GM18868 (cell line): ENCODE measurements around the gene CLEC3A.
"Not testable (repeated sequence)": the region's sequence is repeated elsewhere in the genome, so short reads cannot be mapped to it uniquely, and the experiment has no call there.

Source experiments
- ATAC-seq: cut with Tn5 transposase; IDR thresholded peaks from one replicate; pipeline ENCODE4 v1.9.1; 2021; ENCODE audit warnings: mild to moderate bottlenecking, moderate library complexity; ENCODE audit not compliant: unreplicated experiment

The CLEC3A gene

DNA sequence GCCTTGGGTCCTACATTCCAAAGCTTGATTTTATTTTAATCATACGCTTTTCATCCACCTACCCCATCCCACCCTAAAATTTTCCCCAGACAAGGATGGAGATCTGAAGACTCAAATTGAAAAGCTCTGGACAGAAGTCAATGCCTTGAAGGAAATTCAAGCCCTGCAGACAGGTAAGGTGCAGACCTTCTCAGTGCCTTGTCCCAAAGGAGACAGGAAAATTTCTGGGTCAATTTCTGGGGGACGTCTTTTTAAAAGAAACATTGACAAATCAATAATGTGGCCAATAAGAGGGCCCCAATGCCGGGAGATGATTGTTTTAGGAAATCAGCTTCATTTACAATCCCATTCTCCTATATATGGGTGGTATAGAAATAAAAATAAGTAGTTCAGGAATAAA, 5.7 kb downstream of the CLEC3A start:
- no peak for ATAC-seq

DNA sequence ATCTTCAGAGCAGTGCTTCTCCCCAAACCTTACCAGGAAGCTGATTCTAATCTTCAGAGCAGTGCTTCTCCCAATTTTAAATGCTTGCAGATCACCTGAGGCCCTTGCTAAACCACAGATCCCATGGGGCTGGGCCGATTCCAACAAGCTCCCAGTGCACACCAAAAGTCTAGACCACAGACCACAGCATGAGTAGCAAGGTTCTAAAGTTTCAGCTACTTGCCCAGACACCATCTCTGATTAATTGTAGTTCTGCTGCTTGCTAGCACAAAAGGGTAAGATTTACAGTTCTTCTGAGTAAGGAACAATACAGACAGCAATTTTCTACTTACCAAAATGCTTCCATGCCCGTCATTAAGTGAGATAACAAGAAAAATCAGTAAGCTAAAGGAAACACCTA, 12.2 kb downstream of the CLEC3A start:
- no peak for ATAC-seq

DNA sequence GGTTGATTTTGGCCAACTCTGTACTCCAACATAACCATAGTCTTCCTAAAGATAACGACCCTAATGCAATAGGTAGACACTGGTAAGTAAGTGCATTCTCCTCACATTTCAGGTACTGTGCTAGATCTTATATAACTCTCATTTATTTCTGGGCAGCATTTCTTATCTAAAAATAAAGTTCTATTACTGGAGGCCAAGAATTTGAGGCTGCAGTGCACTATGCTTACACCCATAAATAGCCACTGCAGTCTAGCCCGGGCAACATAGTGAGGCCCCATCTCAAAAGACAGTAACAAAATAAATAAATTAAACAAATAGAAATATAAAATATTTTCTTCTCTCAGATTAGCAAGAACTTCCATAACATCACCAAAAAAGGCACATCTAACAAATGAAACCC, 12.7 kb downstream of the CLEC3A start:
- ATAC-seq = no peak

DNA sequence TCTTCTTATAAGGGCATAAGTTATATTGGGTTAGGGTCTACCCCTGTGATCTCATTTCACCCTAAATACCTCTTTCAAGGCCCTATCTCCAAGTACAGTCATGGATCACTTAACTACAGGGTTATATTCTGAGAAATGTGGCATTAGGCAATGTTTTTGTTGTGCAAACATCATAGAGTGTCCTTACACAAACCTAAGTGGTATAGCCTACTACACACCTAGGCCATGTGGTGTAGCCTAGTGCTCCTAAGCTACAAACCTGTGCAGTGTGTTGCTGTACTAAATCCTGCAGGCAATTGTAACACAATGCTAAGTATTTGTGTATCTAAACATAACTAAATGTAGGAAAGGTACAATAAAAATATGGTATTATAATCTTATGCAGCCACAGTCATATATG, 18.0 kb downstream of the CLEC3A start:
- ATAC-seq = no peak

DNA sequence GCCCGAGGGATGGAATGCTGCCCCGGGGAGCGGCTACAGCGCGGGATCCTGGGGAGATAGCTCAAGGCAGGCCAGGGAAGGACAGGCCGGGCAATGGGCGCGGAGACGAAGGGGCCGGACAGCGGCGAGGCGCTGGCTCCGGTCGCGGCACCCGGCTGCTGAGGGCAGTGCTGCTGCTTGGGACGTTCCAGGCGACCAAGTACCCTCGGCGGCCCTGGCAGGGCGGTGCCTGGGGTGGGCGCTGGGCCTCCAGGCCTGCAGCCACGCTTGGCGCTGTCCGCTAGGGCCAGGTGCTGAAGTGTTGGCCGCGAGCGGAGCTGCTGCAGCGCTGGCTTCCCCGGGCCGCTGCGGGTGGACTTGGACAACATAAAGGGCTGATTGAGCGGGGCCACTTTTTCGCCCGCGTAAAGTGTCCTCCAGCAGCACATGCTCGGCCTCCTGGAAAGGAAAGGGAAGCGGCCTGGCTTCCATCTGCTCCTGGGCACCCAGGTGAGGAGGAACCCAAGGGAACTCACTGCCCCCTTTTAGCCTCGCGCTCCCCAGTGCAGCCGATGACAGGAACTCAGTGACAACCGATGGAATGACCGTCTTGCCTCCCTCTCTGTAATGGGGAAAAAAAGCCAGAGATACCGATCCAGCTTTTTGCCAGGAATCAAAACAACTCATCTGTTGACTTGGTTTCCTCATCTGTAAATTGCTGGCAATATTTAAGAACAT, 23.7 kb downstream of the CLEC3A start:
- no peak for ATAC-seq

DNA sequence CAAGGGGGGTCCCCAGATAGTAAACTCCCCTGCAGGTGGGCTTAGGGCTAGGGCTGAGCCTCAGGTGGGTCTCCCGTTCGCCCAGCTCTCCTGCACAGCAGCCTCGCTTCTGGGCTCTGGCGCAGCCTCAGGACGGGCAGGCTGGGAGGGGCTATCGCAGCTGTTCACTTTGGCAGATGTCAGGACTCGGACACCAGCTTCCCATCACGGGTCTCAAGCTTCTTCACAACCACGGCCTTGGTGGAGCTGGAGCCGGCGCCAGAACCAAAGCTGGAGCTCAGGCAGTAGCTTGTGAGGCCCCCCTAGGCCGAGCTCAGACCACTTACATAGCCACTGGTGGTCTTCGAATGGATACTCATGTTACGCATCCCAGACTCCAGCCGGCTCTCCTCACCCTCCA, 26.0 kb downstream of the CLEC3A start:
- no peak for ATAC-seq

DNA sequence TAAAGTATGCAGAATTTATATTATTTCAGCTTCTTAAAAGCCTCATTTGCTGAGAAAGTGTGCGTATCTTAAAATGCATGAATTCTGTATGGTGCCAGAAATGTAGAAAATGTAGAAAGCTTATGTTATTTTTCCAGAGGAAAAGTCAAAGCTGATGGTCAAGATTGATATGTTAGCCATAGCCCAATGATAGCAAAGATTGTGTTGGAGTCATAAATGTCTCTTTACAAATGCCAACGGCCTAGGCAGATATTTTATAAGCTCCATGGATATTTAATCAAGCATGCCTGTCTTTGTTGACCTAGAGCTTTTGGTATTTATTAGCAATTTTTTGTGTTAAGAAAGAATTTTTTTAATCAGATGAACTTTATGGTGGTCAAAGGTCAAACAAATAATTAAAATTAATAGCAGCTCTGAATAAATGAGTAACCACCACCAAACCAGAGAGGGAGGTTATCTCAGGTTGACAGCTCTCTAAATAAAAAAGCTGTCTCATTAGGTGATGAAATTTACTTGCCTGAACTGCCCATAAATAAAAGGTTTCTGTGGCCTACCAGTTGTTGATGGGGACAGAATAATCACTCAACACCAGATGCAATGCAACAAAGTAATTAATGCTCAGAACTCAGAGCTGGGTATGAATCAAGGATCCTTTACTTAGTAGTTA, 28.5 kb downstream of the CLEC3A start:
- no peak for ATAC-seq

DNA sequence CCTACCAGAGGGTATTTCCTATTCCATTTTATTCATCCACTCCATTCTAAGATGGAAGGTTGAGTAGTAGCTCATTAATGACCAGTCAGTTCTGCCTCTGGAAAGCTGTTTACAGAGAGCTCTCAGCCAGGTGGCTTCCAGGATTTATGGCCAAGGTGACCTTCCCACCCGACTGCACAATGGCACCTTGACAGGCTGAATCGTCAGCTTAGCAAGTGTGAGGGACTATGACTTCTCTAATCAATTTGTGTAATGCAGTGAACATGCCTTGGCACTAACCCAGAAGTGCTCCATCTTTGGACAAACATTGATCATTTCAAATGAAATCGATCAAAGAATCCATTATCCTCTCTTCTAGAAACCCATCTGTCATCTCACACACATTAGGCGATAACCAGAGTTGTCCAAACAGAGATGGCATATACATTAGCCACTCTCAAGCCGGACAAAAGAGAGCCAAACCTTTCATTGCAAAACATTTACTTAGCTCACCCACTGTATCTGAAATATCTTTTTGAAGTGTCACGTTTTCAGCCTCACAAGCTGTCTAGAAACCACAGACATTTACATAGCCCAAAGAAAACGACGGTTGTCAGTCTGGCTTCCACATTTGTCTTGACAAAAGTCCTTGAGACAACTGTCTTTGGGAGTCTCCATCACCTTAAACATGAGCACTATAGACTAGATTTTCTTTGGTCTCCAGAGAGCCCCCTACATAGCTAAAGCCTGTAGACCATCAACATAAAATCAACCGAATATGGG, 35.6 kb downstream of the CLEC3A start:
- ATAC-seq = no peak

DNA sequence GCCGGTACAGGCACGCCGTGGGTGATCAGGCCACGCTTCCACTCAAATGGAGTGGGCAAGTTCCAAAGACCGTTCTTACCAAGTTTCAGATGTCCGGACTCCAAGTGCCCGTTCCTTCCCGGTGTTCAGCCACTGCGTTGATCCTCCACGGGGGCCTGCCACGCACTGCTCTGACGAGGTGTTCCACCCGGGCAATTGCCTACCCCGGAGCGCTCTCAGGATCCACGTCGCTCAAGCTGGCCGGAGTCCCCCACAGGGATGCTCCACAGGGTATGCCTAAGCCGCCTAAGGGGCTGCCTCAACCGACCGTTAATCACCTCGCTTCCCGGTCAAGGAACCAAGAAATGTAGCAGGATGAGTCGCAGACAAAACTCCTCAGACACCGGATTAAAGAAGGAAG, 37.5 kb downstream of the CLEC3A start:
- ATAC-seq = not testable (repeated sequence)

DNA sequence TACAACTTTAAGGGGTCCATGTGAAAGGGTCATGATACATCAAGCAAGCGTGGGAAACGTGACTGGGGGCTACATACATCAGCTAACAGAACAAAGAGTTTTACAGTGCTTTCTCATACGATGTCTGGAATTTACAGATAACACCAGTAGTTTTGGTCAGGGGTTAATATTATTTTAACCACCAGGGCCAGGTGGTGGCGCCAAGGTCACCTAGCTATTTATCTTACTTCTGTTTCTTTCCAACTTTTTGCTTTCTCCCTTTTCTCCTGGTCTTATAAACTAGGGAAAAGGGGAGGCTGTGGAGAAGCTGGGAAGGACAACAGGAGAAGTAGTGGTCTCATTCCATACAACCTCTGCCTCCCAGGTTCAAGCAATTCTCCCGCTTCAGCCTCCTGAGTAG, 37.9 kb downstream of the CLEC3A start:
- no peak for ATAC-seq

DNA sequence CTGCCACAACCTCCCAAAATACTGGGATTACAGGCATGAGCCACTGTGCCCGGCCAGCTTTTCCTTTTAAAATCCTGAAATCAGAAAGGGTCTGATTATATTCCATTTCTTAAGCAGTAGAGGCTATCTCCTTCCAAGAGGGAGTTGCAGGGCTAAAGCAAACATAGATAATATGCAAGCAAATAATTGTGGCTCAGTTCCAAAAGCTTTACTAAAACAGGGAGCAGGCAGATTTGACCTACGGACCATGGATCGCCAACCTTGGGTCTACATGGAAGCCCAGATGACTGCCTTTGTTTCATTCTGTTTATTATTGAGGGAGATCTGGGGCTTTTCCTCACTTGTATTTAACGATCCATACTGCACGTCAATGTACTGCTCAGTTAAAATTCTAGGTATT, 38.5 kb downstream of the CLEC3A start:
- no peak for ATAC-seq

DNA sequence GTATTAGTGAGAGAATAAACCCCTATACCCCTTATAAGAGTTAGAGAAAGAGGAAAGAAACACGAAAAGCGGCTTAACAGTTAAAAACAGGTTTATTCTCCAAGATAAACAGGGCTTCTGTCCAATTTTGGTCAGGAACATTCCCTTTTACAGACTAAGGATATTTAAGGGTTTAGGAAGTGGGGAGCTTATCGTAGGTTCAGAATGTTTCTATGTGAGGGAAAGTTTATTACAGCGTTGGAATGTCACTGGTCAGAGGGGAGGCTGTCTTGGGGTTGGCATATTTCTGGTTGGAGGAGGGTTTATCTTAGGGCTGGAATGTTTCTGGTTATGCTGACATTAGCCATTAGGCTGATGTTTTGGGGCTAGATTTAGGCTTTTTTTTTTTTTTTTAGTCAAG, 43.0 kb downstream of the CLEC3A start:
- no peak for ATAC-seq

DNA sequence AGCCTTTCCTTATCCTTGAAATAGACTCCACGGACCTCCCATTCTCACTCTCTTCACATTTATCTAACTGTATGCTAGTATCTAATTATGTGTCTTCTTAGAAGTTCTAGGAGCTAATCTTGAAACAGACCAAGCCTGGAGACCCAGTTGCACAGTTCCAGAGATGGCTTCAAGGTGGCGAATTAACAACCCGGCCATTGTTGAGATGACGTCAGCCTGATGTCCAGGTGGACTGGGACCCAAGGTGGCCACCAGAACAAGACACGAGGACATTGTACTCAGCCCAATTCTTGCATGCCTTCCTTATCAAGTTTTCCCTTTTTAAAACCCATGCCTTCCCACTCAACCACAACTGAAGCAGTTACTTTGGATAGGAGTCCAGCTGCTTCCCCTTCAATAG, 47.6 kb downstream of the CLEC3A start:
- no peak for ATAC-seq

DNA sequence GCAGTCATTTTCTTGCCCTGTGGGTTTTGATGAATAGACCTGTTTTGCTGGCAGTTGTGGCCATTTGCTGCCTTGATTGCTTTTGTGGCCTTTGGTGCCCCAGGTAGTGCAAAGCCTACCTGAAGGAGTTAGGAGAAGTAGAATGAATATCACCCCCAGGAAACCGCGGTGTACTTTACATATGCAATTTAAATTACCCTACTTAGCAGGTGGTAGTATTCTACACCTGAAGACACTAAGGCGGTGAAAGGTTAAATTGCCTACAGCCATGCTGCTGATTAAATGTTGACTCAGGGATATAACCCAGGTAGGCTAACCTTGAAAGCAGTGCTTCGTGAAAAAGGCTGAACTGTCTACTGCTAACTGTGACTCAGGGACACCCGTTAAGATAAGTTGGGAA, 49.9 kb downstream of the CLEC3A start:
- no peak for ATAC-seq

DNA sequence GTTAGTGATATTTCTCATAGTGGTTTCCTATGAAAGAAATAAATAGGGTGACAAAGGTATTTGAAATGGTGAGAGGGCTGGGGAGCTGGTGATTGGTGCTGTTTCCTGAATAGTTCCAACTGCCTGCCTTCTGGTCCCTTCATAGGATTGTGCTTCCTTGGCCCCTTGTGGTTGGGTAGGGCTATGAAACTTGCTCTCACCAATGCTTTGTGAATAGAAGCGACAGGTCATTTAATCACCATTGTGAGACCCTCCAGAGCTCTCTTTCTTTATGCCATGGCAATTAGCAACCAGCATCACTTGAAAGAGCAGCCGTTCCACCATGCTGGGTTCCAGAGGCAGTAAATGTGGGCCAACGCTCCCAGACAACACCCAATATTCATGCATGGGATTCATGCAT, 53.5 kb downstream of the CLEC3A start:
- no peak for ATAC-seq

DNA sequence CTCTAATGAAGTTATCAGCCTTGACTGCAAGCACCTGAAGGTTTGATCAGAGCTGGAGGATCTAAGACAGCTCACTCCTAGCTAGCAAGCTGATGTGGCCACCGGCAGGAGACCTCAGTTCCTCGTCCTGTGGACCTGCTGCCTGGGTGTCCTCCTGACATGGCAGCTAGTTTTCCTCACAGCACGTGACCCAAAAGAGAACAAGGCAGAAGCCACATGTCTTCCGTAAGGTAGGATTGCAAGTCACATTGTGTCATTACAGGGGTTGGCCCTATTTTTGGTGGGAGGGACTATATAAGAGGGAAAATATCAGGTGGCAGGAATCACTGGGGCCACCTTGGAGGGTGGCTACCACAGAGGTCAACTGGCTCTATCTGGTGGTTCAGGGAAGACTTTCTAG, 59.0 kb downstream of the CLEC3A start:
- no peak for ATAC-seq
